Activated T-helper 1 cell treated with anti-CD3 and anti-CD28 coated beads, Interleukin-12 subunit alpha, Interleukin-12 subunit beta, Interleukin-2, Interleukin-4 antibody, amounts not matched to agents 30 ng/mL and 10 ng/mL and 1 ng/mL, durations not matched to agents 14 hours and 24 hours and 36 hours (primary cell): ENCODE results near the gene UCKL1. TPM values are rescaled to one million over a fixed set of nuclear protein-coding genes. Genes with fewer than 3 reads are reported as not detected.

Experiments used
- DNase-seq: peaks from one replicate; pipeline ENCODE4 v3.0.0; 2021; ENCODE audit warnings: low spot score
- H3K27ac Mint-ChIP-seq: one replicate; pipeline ENCODE4 v1.8.0; 2021; ENCODE audit warnings: mild to moderate bottlenecking, mixed read lengths
- H3K27me3 Mint-ChIP-seq: one replicate; pipeline ENCODE4 v1.8.0; 2022; ENCODE audit warnings: mild to moderate bottlenecking, moderate library complexity, mixed read lengths; ENCODE audit not compliant: insufficient read depth
- H3K36me3 Mint-ChIP-seq: one replicate; pipeline ENCODE4 v1.8.0; 2021; ENCODE audit warnings: low read depth, mixed read lengths
- H3K4me1 Mint-ChIP-seq: one replicate; pipeline ENCODE4 v1.8.0; 2021; ENCODE audit warnings: low read depth, mixed read lengths
- H3K4me3 Mint-ChIP-seq: one replicate; pipeline ENCODE4 v1.8.0; 2021; ENCODE audit warnings: mild to moderate bottlenecking, moderate library complexity, mixed read lengths
- H3K9me3 Mint-ChIP-seq: one replicate; pipeline ENCODE4 v1.8.0; 2021; ENCODE audit warnings: mixed read lengths
- intact Hi-C: fragments of 100-400 bp; cut with micrococcal nuclease; formaldehyde crosslinking; loops from one replicate; pipeline ENCODE4 v1.15.1; 2024
- total RNA-seq: library from RNA; stranded (reverse); gene quantifications from 2 replicates; pipeline ENCODE4 v1.2.3, GENCODE V29; 2022

Gene UCKL1
- total RNA-seq, 1 donor from 2014 or later, result 49.3 TPM

GRCh38 chr20:63952210-63952535 is 4.0 kb downstream of the UCKL1 start:
- Mint-ChIP-seq H3K36me3 (peaks cover 8% of the 10 kb centered on the region), H3K27ac (no peak overlapping the region), H3K4me1 (peaks cover 32% of the 10 kb centered on the region), H3K27me3 (no peaks in the 10 kb centered on the region), H3K4me3 (no peak overlapping the region), H3K9me3 (no peaks in the 10 kb centered on the region)
- intact Hi-C loops, result no loop called here
- DNase-seq, result no peak

- intact Hi-C loops, result no loop called here
- no peak for DNase-seq
- Mint-ChIP-seq H3K27me3 (no peaks in the 10 kb centered on the region), H3K9me3 (no peaks in the 10 kb centered on the region), H3K27ac (no peak overlapping the region), H3K36me3 (peaks cover 11% of the 10 kb centered on the region), H3K4me1 (peaks cover 35% of the 10 kb centered on the region), H3K4me3 (no peak overlapping the region)
These were observed 4.6 kb downstream of the UCKL1 start for GRCh38 chr20:63951398-63952209.

DNA sequence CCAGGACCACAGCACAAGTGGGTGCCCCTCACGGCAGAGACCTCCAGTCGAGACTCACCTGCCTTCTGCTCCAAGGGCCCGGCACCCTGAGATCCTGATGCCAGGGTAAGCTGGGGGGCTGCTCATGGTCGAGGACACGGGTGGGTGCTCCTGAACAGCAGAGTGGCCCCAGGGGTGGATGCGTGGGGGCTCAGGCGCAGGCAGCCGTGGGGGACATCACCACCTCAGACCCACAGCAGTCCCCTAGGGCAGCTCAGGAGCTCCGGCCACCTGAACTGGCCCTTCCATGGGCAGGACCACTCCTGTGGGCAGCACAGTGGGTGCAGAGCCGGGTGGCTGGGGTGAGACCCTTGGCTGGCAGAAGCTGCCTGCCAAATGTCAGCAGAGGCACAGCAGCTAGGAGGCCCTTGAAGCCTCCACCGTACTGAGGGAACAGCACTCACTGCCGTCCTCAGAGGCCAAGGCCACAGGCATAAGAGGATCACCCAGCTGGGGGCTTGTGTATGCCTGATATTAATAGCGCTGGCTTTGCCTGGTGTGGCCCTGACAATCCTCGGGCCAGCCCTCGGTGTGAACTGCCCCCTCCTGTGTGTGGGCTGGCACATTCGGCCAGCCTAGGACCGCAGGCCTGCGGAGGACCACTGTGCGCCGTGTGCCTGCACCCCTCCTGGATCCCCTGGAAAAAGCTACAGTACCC is 5.4 kb downstream of the UCKL1 start:
- Mint-ChIP-seq H3K4me1 (peaks cover 35% of the 10 kb centered on the region), H3K27ac (no peak overlapping the region)

GRCh38 chr20:63947638-63948456 is 8.4 kb downstream of the UCKL1 start:
- intact Hi-C loops, result no loop called here
- H3K4me3 Mint-ChIP-seq, result peak overlapping the region; percentile 77
- H3K27me3 Mint-ChIP-seq, result no peaks in the 10 kb centered on the region
- H3K36me3 Mint-ChIP-seq, result peaks cover 8% of the 10 kb centered on the region
- H3K4me1 Mint-ChIP-seq, result peaks cover 27% of the 10 kb centered on the region
- peak overlapping the region; percentile 94 for H3K27ac Mint-ChIP-seq
- no peaks in the 10 kb centered on the region for H3K9me3 Mint-ChIP-seq
- no peak for DNase-seq

More for the DNA sequence above, 5.4 kb downstream of the UCKL1 start:
- no peaks in the 10 kb centered on the region for H3K27me3 Mint-ChIP-seq
- intact Hi-C loops, result no loop called here
- no peak overlapping the region for H3K4me3 Mint-ChIP-seq
- no peak for DNase-seq
- no peaks in the 10 kb centered on the region for H3K9me3 Mint-ChIP-seq
- H3K36me3 Mint-ChIP-seq, result peaks cover 11% of the 10 kb centered on the region

DNA sequence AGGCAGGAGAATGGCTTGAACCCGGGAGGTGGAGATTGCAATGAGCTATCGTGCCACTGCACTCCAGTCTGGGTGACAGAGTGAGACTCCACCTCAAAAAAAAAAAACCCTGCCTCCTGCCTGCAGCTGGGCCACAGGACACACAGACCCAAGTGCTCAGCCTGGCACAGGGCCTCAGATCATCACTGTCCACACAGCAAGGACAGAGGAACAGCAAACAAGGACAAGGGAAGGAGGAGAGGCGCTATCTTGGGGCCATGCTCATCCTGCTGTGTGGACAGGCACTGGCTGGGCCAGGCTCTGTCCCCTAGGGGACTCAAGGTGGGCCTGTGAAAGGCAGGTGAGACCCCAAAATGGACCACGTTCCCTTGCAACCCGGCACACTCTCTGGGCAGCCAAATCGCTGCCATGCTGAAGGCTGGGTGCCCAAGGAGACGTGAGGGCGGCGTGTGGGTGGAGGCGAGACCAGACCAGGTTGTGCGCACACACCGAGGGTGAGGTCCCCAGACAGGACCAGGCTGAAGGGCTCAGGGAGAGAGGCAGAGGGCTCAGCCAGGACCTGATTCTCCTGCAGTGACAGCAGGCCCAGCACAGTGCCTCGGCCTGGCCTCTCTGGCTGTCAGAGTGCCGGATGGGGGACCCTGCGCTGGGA is 9.1 kb downstream of the UCKL1 start:
- peaks cover 31% of the 10 kb centered on the region for H3K4me1 Mint-ChIP-seq
- H3K4me3 Mint-ChIP-seq, result peak overlapping the region; percentile 58
- H3K9me3 Mint-ChIP-seq, result no peaks in the 10 kb centered on the region
- no peak for DNase-seq
- no peak overlapping the region for H3K27ac Mint-ChIP-seq
- H3K36me3 Mint-ChIP-seq, result peaks cover 10% of the 10 kb centered on the region
- H3K27me3 Mint-ChIP-seq, result no peaks in the 10 kb centered on the region
- intact Hi-C loops, result no loop called here

DNA sequence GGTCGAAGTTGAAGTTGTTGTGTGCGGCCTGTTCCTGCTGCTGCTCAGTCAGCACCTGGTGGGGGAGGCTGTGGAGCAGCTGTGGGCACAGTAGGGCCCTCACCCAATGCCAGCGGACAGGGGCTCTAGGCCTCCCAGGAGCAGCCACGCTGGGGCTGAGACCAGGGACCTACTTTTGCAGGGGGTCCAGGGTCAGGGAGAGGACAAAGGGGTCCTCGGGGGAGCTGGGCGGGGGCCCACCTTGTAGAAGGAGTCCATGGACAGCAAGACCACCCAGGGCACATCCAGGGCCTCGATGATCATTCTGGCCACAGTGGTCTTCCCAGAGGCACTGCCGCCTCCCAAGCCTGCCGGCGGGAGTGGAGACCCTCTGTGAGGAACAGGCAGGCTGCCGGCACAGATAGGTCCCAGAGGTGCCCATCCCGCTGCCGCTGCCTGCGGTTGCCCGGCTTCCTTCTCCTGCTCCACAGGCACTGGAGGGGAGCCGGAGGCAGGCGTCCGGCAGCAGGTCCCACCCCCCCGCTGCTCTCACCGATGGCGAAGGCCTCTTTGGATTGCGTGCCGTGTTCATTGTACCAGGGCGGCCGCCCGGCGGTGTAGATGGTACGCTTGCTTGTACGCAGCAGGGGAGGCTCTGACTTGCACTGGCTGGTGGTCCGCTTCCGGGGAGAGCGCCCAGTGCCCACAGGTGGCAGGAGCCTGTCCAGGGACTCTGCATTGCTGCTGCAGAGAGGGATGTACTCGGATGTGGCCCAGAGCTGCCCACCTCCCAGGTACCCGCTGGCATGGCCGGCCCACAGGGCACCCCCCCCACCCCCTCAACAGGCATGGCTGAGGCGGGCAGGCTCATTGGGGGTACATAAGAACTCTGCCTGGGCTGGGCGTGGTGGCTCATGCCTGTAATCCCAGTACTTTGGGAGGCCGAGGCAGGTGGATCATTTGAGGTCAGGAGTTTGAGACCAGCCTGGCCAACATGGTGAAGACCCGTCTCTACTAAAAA is 10.0 kb downstream of the UCKL1 start:
- no peak overlapping the region for H3K4me3 Mint-ChIP-seq
- no peaks in the 10 kb centered on the region for H3K9me3 Mint-ChIP-seq
- no peaks in the 10 kb centered on the region for H3K27me3 Mint-ChIP-seq
- H3K4me1 Mint-ChIP-seq, result peaks cover 31% of the 10 kb centered on the region
- H3K36me3 Mint-ChIP-seq, result peaks cover 10% of the 10 kb centered on the region
- DNase-seq, result no peak
- no peak overlapping the region for H3K27ac Mint-ChIP-seq
- intact Hi-C loops, result no loop called here

GRCh38 chr20:63945031-63945658 is 11.1 kb downstream of the UCKL1 start:
- Mint-ChIP-seq H3K4me1 (peaks cover 31% of the 10 kb centered on the region), H3K4me3 (no peak overlapping the region), H3K36me3 (peaks cover 10% of the 10 kb centered on the region), H3K27me3 (no peaks in the 10 kb centered on the region), H3K9me3 (no peaks in the 10 kb centered on the region), H3K27ac (no peak overlapping the region)
- DNase-seq, result no peak
- intact Hi-C loops, result no loop called here

GRCh38 chr20:63944078-63944941 is 11.9 kb downstream of the UCKL1 start:
- H3K36me3 Mint-ChIP-seq, result peaks cover 10% of the 10 kb centered on the region
- H3K27ac Mint-ChIP-seq, result no peak overlapping the region
- no peak overlapping the region for H3K4me3 Mint-ChIP-seq
- H3K9me3 Mint-ChIP-seq, result no peaks in the 10 kb centered on the region
- peaks cover 30% of the 10 kb centered on the region for H3K4me1 Mint-ChIP-seq
- no peak for DNase-seq
- intact Hi-C loops, result no loop called here
- no peaks in the 10 kb centered on the region for H3K27me3 Mint-ChIP-seq

DNA sequence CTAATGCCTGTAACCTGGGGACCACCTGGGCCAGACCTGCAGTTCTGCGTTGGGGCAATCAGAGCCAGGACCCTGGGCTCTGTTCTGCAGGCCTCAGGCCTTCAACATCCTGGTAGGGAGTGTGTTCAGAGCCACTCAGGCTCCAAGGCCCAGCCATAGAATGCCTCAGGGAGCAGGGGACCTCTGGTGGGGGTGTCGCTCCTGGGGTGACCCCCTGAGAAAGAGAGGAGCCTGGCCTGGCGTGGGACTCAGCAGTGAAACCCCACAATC is 12.5 kb downstream of the UCKL1 start:
- Mint-ChIP-seq H3K4me1 (peaks cover 24% of the 10 kb centered on the region), H3K27me3 (no peaks in the 10 kb centered on the region), H3K4me3 (no peak overlapping the region), H3K9me3 (no peaks in the 10 kb centered on the region), H3K36me3 (peaks cover 8% of the 10 kb centered on the region), H3K27ac (no peak overlapping the region)
- no peak for DNase-seq
- intact Hi-C loops, result no loop called here

- Mint-ChIP-seq H3K36me3 (peaks cover 6% of the 10 kb centered on the region), H3K27me3 (no peaks in the 10 kb centered on the region), H3K4me3 (no peak overlapping the region), H3K9me3 (no peaks in the 10 kb centered on the region), H3K27ac (no peak overlapping the region), H3K4me1 (peaks cover 19% of the 10 kb centered on the region)
- intact Hi-C loops, result no loop called here
- DNase-seq, result no peak
These were observed 13.0 kb downstream of the UCKL1 start for GRCh38 chr20:63942969-63943807.
